Measurements from ENCODE around the gene SPTBN5.

- TF ChIP-seq CTCF (IDR thresholded peaks at IDR 0.05) = no peak
- TF ChIP-seq POLR2A (IDR thresholded peaks at IDR 0.05; ENCODE audit: low read depth) = no peak
Measured at GRCh38 chr15:41816788-41817187, 77.1 kb downstream of the SPTBN5 start.

Data from esophagus muscularis mucosa (tissue), 3 donors.